Fibroblast of mammary gland (primary cell): ENCODE measurements around the gene GALNT18.

Experiments
- DNase-seq: peaks from one replicate; pipeline ENCODE4 v3.0.0-alpha.2; 2010; ENCODE audit warnings: low read depth
- H3K4me3 ChIP-seq: 2 replicates; pipeline ENCODE4 v1.5.1; 2011; ENCODE audit warnings: low read depth, mild to moderate bottlenecking, low read length, moderate library complexity; ENCODE audit not compliant: control insufficient read depth
- TF ChIP-seq, protein P1 (sequence below): conservative IDR thresholded peaks from 2 replicates; pipeline ENCODE4 v1.5.1; 2011; ENCODE audit warnings: low read depth, low read length, inconsistent platforms; ENCODE audit not compliant: control insufficient read depth, insufficient read depth

The GALNT18 gene

GRCh38 chr11:11421509-11421908, 200.3 kb downstream of the GALNT18 start:
- DNase-seq = no peak

GRCh38 chr11:11420899-11421285, 200.9 kb downstream of the GALNT18 start:
- no peak overlapping the region for H3K4me3 ChIP-seq
- TF ChIP-seq, protein P1, sequence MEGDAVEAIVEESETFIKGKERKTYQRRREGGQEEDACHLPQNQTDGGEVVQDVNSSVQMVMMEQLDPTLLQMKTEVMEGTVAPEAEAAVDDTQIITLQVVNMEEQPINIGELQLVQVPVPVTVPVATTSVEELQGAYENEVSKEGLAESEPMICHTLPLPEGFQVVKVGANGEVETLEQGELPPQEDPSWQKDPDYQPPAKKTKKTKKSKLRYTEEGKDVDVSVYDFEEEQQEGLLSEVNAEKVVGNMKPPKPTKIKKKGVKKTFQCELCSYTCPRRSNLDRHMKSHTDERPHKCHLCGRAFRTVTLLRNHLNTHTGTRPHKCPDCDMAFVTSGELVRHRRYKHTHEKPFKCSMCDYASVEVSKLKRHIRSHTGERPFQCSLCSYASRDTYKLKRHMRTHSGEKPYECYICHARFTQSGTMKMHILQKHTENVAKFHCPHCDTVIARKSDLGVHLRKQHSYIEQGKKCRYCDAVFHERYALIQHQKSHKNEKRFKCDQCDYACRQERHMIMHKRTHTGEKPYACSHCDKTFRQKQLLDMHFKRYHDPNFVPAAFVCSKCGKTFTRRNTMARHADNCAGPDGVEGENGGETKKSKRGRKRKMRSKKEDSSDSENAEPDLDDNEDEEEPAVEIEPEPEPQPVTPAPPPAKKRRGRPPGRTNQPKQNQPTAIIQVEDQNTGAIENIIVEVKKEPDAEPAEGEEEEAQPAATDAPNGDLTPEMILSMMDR = no peak
- no peak for DNase-seq

More at GRCh38 chr11:11421509-11421908, 200.3 kb downstream of the GALNT18 start:
- TF ChIP-seq, protein P1 = no peak
- no peak overlapping the region for H3K4me3 ChIP-seq

DNA sequence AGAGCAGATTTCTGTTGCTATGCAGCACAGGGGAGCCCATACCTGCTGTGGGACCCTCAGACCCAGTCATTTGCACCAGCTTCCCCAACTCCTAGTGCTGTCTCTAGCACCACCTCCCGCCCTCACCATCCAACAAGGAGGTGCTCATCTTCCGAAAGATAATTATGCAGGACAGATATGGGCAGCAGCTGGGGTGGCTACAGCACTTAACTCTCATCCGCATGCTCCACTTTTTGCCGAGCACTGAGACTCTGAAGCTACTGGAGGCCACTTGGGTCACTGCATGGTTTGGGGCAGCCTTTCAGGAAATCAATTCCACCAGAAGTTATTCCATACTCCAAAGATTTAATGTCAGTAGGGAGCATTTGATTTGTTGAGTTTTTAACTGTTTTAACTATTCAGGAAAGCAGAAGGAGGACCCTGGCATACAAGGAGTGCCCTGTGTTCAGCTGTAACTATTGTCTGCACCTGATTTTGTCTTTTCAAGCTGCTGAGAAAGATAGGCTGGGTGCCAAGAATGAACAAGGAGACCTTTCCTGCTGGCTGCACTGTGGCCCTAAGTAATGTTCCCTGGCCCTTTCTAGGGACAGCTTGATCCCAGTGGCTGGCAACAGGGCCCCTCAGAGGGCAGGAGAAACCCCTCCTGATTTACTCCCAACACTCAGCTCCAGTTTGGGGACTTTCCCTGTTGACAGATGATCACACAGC, 201.5 kb downstream of the GALNT18 start:
- no peak overlapping the region for H3K4me3 ChIP-seq
- TF ChIP-seq, protein P1 = no peak
- DNase-seq = no peak

- H3K4me3 ChIP-seq = no peak overlapping the region
- TF ChIP-seq, protein P1 = no peak
- no peak for DNase-seq
These were observed 202.1 kb downstream of the GALNT18 start for GRCh38 chr11:11419747-11420146.

DNA sequence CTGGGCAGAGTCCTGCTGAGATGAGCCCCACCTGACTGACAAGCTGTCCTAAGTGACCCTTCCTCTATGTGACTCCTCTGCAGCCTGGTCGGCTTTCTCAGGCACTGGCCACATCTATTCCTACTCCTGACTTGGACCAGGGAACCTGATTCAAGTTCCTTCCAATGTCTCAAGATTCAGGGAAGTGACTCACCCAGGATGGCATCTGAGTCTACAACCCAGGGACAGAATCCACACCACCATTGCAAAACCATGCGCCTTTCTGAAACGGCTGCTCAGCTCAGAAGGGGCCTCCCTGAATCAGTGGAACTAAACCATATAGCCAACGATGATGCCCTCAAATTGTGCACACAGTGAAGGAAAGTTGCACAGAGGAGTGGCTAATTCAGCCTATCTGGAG, 204.9 kb downstream of the GALNT18 start:
- peak; percentile 79 for DNase-seq
- H3K4me3 ChIP-seq = no peak overlapping the region
- TF ChIP-seq, protein P1 = no peak

DNA sequence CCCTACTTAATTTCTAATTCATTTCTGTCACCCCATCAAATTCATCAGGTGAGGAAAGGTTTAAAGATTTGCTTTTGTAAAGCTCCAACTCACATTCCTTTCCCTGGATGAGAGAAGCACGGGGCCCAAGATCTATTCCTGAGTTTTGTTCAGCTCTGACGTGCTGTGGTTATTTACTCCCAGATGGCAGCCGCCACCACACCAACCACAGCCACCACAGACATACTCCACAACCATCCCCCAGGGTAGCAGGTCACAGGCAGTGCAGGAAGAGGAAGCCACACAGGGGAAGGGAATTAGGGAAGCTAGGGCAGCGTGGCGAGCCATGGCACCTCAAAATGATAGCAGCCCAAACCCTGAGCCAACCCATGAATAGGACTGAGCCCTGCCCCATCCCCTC, 205.3 kb downstream of the GALNT18 start:
- H3K4me3 ChIP-seq = no peak overlapping the region
- DNase-seq = peak; percentile 50
- TF ChIP-seq, protein P1 = no peak

DNA sequence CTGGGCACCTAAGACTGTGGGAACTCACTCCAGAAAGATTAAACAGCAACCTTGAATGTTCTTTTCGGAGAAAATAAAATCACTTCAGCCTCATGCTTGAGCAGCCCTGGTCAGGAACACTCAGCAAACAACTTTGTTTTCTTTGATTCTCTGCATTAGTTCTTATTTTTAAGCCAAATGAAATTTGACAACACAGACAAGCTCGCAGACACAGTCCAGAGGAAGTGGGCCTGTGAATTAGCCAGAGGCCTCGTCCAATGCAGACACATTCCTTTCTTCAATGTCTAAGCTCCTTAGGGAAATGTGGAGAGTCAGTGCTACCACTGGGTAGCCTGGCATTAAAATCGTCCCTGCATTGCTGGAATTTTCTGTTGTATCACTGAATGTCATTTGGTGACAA, 205.9 kb downstream of the GALNT18 start:
- H3K4me3 ChIP-seq = no peak overlapping the region
- no peak for DNase-seq
- TF ChIP-seq, protein P1 = no peak
